Measurements from ENCODE around the gene DENND4C.
"Not testable (repeated sequence)": the region's sequence is repeated elsewhere in the genome, so short reads cannot be mapped to it uniquely, and the experiment has no call there.

DENND4C gene

GRCh38 chr9:19372567-19372966, 142.1 kb downstream of the DENND4C start:
- peaks cover 7% of the 10 kb centered on the region for H3K4me1 ChIP-seq (ENCODE audit: control insufficient read depth, insufficient read depth, low read length, poor library complexity, severe bottlenecking)
- H3K27ac ChIP-seq (ENCODE audit: low read depth, low read length, severe bottlenecking) = no peak overlapping the region
- H3K4me3 ChIP-seq (ENCODE audit: extremely low read depth, insufficient read depth, low read length, poor library complexity, severe bottlenecking) = no peak overlapping the region
- WGBS, 2 experiments (ENCODE audit: insufficient coverage in 2 of 2) = 100% methylated on average over 1 to 3 of the region's 8 CpGs
- H3K9me3 ChIP-seq (ENCODE audit: control insufficient read depth, low read length) = no peaks in the 10 kb centered on the region
- H3K36me3 ChIP-seq (ENCODE audit: control insufficient read depth, insufficient read depth, low read length) = peaks cover 66% of the 10 kb centered on the region

DNA sequence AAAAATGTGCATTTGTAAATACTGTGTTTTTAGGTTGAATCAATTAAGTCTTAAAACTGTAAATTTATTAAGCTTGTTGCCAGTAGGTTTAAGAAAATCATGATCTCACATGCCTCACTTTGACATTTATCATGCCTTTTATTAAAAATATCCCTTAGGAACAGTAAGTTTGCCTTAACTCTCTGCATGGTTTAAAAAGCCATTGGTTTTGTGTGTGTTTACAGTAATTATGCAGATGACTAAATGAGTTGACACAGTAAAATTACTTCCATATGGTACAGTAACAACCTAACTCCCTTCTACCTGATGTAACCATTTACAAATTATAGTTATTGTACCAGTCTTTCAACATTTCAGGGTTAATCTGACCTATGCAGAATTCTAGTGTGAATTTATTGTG, 143.0 kb downstream of the DENND4C start:
- Histone ChIP-seq H3K36me3 (ENCODE audit: control insufficient read depth, insufficient read depth, low read length) (peaks cover 67% of the 10 kb centered on the region), H3K4me3 (ENCODE audit: extremely low read depth, insufficient read depth, low read length, poor library complexity, severe bottlenecking) (no peak overlapping the region), H3K27ac (ENCODE audit: low read depth, low read length, severe bottlenecking) (peak overlapping the region; percentile 18), H3K9me3 (ENCODE audit: control insufficient read depth, low read length) (no peaks in the 10 kb centered on the region), H3K4me1 (ENCODE audit: control insufficient read depth, insufficient read depth, low read length, poor library complexity, severe bottlenecking) (peaks cover 7% of the 10 kb centered on the region)

GRCh38 chr9:19375538-19375937, 145.0 kb downstream of the DENND4C start:
- H3K9me3 ChIP-seq (ENCODE audit: control insufficient read depth, low read length) = no peaks in the 10 kb centered on the region
- H3K27ac ChIP-seq (ENCODE audit: low read depth, low read length, severe bottlenecking) = peak overlapping the region; percentile 44
- peaks cover 62% of the 10 kb centered on the region for H3K36me3 ChIP-seq (ENCODE audit: control insufficient read depth, insufficient read depth, low read length)
- H3K4me3 ChIP-seq (ENCODE audit: extremely low read depth, insufficient read depth, low read length, poor library complexity, severe bottlenecking) = no peak overlapping the region
- peaks cover 7% of the 10 kb centered on the region for H3K4me1 ChIP-seq (ENCODE audit: control insufficient read depth, insufficient read depth, low read length, poor library complexity, severe bottlenecking)

DNA sequence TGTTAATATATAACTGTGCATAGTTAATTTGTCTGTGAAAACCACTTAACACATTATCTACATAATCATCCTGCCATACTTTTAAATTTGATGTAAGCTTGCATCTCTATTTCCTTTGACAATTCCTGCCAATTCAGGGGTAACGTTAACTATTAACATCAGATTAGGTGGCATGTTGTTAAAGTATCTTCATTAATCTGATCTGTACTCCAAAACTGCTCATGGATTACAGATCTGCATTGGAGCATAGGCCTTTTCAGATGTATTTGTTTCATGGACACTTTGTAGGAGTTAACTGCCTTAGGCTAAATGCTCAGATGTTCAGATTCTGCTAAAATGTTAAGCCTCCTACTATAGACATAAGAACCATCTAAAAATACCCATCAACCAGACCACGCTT, 146.4 kb downstream of the DENND4C start:
- no peak overlapping the region for H3K27ac ChIP-seq (ENCODE audit: low read depth, low read length, severe bottlenecking)
- peaks cover 56% of the 10 kb centered on the region for H3K36me3 ChIP-seq (ENCODE audit: control insufficient read depth, insufficient read depth, low read length)
- H3K4me3 ChIP-seq (ENCODE audit: extremely low read depth, insufficient read depth, low read length, poor library complexity, severe bottlenecking) = peak overlapping the region; percentile 82
- H3K4me1 ChIP-seq (ENCODE audit: control insufficient read depth, insufficient read depth, low read length, poor library complexity, severe bottlenecking) = peaks cover 10% of the 10 kb centered on the region
- 100% methylated on average over 2 of the region's 2 CpGs; no CpG with 5 or more reads in 1 of the 2 experiments for WGBS, 2 experiments (ENCODE audit: insufficient coverage in 2 of 2)
- no peaks in the 10 kb centered on the region for H3K9me3 ChIP-seq (ENCODE audit: control insufficient read depth, low read length)

DNA sequence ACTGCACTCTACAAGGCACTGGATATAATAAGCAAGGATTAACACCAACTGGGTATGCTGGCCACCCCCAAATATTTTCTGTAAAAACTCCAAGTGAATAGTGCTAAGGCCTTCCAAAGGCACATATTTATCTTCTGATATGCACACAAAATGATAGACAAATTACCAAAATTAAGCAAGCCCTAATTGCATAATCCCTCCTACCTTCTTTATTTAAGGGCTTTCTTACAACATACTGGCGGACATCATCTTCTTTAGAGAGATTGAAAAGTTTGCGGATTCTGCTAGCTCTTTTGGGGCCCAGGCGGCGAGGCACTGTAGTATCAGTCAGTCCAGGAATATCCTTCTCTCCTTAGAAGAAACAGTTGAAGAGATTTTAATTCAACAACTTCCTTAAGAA, 147.7 kb downstream of the DENND4C start:
- H3K27ac ChIP-seq (ENCODE audit: low read depth, low read length, severe bottlenecking) = peak overlapping the region; percentile 43
- no peaks in the 10 kb centered on the region for H3K9me3 ChIP-seq (ENCODE audit: control insufficient read depth, low read length)
- H3K36me3 ChIP-seq (ENCODE audit: control insufficient read depth, insufficient read depth, low read length) = peaks cover 56% of the 10 kb centered on the region
- 100% methylated on average over 1 of the region's 4 CpGs; no CpG with 5 or more reads in 1 of the 2 experiments for WGBS, 2 experiments (ENCODE audit: insufficient coverage in 2 of 2)
- peak overlapping the region; percentile 82 for H3K4me3 ChIP-seq (ENCODE audit: extremely low read depth, insufficient read depth, low read length, poor library complexity, severe bottlenecking)
- peaks cover 10% of the 10 kb centered on the region for H3K4me1 ChIP-seq (ENCODE audit: control insufficient read depth, insufficient read depth, low read length, poor library complexity, severe bottlenecking)

GRCh38 chr9:19378647-19379046, 148.2 kb downstream of the DENND4C start:
- peaks cover 56% of the 10 kb centered on the region for H3K36me3 ChIP-seq (ENCODE audit: control insufficient read depth, insufficient read depth, low read length)
- no peaks in the 10 kb centered on the region for H3K9me3 ChIP-seq (ENCODE audit: control insufficient read depth, low read length)
- peak overlapping the region; percentile 82 for H3K4me3 ChIP-seq (ENCODE audit: extremely low read depth, insufficient read depth, low read length, poor library complexity, severe bottlenecking)
- WGBS, 2 experiments (ENCODE audit: insufficient coverage in 2 of 2) = 25 to 36% methylated on average over 5 to 7 of the region's 7 CpGs
- H3K27ac ChIP-seq (ENCODE audit: low read depth, low read length, severe bottlenecking) = peak overlapping the region; percentile 43
- peaks cover 10% of the 10 kb centered on the region for H3K4me1 ChIP-seq (ENCODE audit: control insufficient read depth, insufficient read depth, low read length, poor library complexity, severe bottlenecking)

DNA sequence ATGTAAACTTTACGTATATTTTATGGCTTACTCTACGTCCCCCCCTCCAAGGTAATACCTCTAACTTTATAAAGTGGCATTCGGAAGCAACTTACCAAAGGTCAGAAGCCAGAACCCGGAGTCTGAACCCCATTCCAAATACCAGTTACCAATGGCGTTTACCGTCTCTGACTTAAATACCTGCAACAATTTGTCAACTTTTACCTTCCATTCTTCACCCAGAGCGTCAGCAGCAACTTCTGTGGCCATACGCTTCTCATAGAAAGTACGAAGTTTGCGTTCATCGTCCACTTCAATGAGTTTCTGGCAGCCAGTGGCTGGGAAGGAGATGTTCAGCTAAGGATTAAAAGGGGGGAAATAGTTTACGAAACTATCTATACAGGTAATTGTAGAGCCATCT, 148.8 kb downstream of the DENND4C start:
- 0 to 4% methylated on average over 3 to 5 of the region's 12 CpGs for WGBS, 2 experiments (ENCODE audit: insufficient coverage in 2 of 2)
- H3K9me3 ChIP-seq (ENCODE audit: control insufficient read depth, low read length) = no peaks in the 10 kb centered on the region
- peak overlapping the region; percentile 82 for H3K4me3 ChIP-seq (ENCODE audit: extremely low read depth, insufficient read depth, low read length, poor library complexity, severe bottlenecking)
- H3K27ac ChIP-seq (ENCODE audit: low read depth, low read length, severe bottlenecking) = peak overlapping the region; percentile 91
- peaks cover 10% of the 10 kb centered on the region for H3K4me1 ChIP-seq (ENCODE audit: control insufficient read depth, insufficient read depth, low read length, poor library complexity, severe bottlenecking)
- peaks cover 51% of the 10 kb centered on the region for H3K36me3 ChIP-seq (ENCODE audit: control insufficient read depth, insufficient read depth, low read length)

- Histone ChIP-seq H3K27ac (ENCODE audit: low read depth, low read length, severe bottlenecking) (peak overlapping the region; percentile 91), H3K36me3 (ENCODE audit: control insufficient read depth, insufficient read depth, low read length) (peaks cover 47% of the 10 kb centered on the region)
Measured at GRCh38 chr9:19379697-19380046, 149.2 kb downstream of the DENND4C start.

GRCh38 chr9:19380826-19381075, 150.3 kb downstream of the DENND4C start:
- Histone ChIP-seq H3K27ac (ENCODE audit: low read depth, low read length, severe bottlenecking) (peak overlapping the region; percentile 91), H3K9me3 (ENCODE audit: control insufficient read depth, low read length) (no peaks in the 10 kb centered on the region), H3K4me3 (ENCODE audit: extremely low read depth, insufficient read depth, low read length, poor library complexity, severe bottlenecking) (peak overlapping the region; percentile 82), H3K4me1 (ENCODE audit: control insufficient read depth, insufficient read depth, low read length, poor library complexity, severe bottlenecking) (peaks cover 10% of the 10 kb centered on the region), H3K36me3 (ENCODE audit: control insufficient read depth, insufficient read depth, low read length) (peaks cover 37% of the 10 kb centered on the region)
- 11 to 21% methylated on average over 3 to 4 of the region's 6 CpGs for WGBS, 2 experiments (ENCODE audit: insufficient coverage in 2 of 2)

More at GRCh38 chr9:19379697-19380046, 149.2 kb downstream of the DENND4C start:
- H3K9me3 ChIP-seq (ENCODE audit: control insufficient read depth, low read length) = no peaks in the 10 kb centered on the region
- peaks cover 10% of the 10 kb centered on the region for H3K4me1 ChIP-seq (ENCODE audit: control insufficient read depth, insufficient read depth, low read length, poor library complexity, severe bottlenecking)
- 0% methylated on average over 15 to 27 of the region's 30 CpGs for WGBS, 2 experiments (ENCODE audit: insufficient coverage in 2 of 2)
- H3K4me3 ChIP-seq (ENCODE audit: extremely low read depth, insufficient read depth, low read length, poor library complexity, severe bottlenecking) = peak overlapping the region; percentile 82

- WGBS, 2 experiments (ENCODE audit: insufficient coverage in 2 of 2) = 60 to 91% methylated on average over 1 of the region's 2 CpGs
- Histone ChIP-seq H3K27ac (ENCODE audit: low read depth, low read length, severe bottlenecking) (no peak overlapping the region), H3K9me3 (ENCODE audit: control insufficient read depth, low read length) (no peaks in the 10 kb centered on the region), H3K36me3 (ENCODE audit: control insufficient read depth, insufficient read depth, low read length) (peaks cover 28% of the 10 kb centered on the region), H3K4me1 (ENCODE audit: control insufficient read depth, insufficient read depth, low read length, poor library complexity, severe bottlenecking) (peaks cover 3% of the 10 kb centered on the region), H3K4me3 (ENCODE audit: extremely low read depth, insufficient read depth, low read length, poor library complexity, severe bottlenecking) (no peak overlapping the region)
Measured at GRCh38 chr9:19381656-19382055, 151.2 kb downstream of the DENND4C start.

GRCh38 chr9:19385212-19385611, 154.7 kb downstream of the DENND4C start:
- H3K9me3 ChIP-seq (ENCODE audit: control insufficient read depth, low read length); H3K27ac ChIP-seq (ENCODE audit: low read depth, low read length, severe bottlenecking); H3K4me3 ChIP-seq (ENCODE audit: extremely low read depth, insufficient read depth, low read length, poor library complexity, severe bottlenecking); H3K36me3 ChIP-seq (ENCODE audit: control insufficient read depth, insufficient read depth, low read length); H3K4me1 ChIP-seq (ENCODE audit: control insufficient read depth, insufficient read depth, low read length, poor library complexity, severe bottlenecking): not testable (repeated sequence)
- WGBS, 2 experiments (ENCODE audit: insufficient coverage in 2 of 2) = 83 to 92% methylated on average over 6 to 10 of the region's 14 CpGs
